Heart right ventricle (tissue), 16 donors: ENCODE data around the gene GZMM. TPM values are rescaled to one million over a fixed set of nuclear protein-coding genes. Genes with fewer than 3 reads are reported as not detected.

Experiments used
- ATAC-seq, 8 donors: fragments of 200-7000 bp; cut with Tn5 transposase; one replicate each; pipeline ENCODE4 v1.9.1; 2020; ENCODE audit warnings: mild to moderate bottlenecking in 8 of 8, moderate library complexity in 8 of 8, moderate number of reproducible peaks in 1 of 8
- DNase-seq, 2 donors: peaks; one replicate each; pipeline ENCODE4 v3.0.0-alpha.2; 2020
- H3K27ac ChIP-seq, 10 donors: fragments of 200-600 bp; sonication (generic) in 2 of 10; one replicate each; pipeline versions ENCODE4 v1.5.0 to v1.8.0; 2020 to 2022; ENCODE audit warnings: mild to moderate bottlenecking in 3 of 10
- H3K27me3 ChIP-seq, 7 donors: fragments of 200-600 bp; one replicate each; pipeline ENCODE4 v1.8.0; 2021 to 2022; ENCODE audit warnings: mild to moderate bottlenecking in 2 of 7
- H3K36me3 ChIP-seq, 9 donors: fragments of 200-600 bp; sonication (generic) in 1 of 9; one replicate each; pipeline versions ENCODE4 v1.5.0 to v1.8.0; 2020 to 2022; ENCODE audit warnings: mild to moderate bottlenecking in 2 of 9
- H3K4me1 ChIP-seq, 9 donors: fragments of 200-600 bp; sonication (generic) in 1 of 9; one replicate each; pipeline versions ENCODE4 v1.5.0 to v1.8.0; 2020 to 2022; ENCODE audit warnings: mild to moderate bottlenecking in 4 of 9
- H3K4me3 ChIP-seq, 10 donors: fragments of 200-600 bp; sonication (generic) in 2 of 10; one replicate each; pipeline versions ENCODE4 v1.5.0 to v1.8.0; 2020 to 2022; ENCODE audit warnings: mild to moderate bottlenecking in 7 of 10, moderate library complexity in 2 of 10
- H3K9me3 ChIP-seq, 11 donors: fragments of 200-600 bp in 10 of 11; sonication (generic) in 2 of 11; one replicate each; pipeline versions ENCODE4 v1.5.0 to v1.8.0; 2013 to 2022; ENCODE audit warnings: mild to moderate bottlenecking in 2 of 11, control low read depth in 1 of 11, moderate library complexity in 1 of 11
- CTCF ChIP-seq, 9 donors: fragments of 200-600 bp; sonication (generic) in 2 of 9; IDR thresholded peaks; one replicate each; pipeline versions ENCODE4 v1.5.0 to v1.8.0; 2021 to 2022; ENCODE audit warnings: antibody characterized with exemption in 9 of 9, mild to moderate bottlenecking in 5 of 9, moderate library complexity in 1 of 9
- WGBS, 2 donors: extraction: QIAGEN DNeasy Blood & Tissue Kit; methylation state at CpG; one replicate each; pipeline ENCODE4 v1.1.7; 2013; ENCODE audit warnings: inconsistent platforms in 1 of 2; 5-methylcytosine and 5-hydroxymethylcytosine counted together
- intact Hi-C, 10 donors: fragments of 100-400 bp; cut with DNase I; formaldehyde crosslinking; loops; one replicate each; pipeline versions ENCODE4 v1.11.1 to v1.14.2; 2022
- polyA plus RNA-seq, 2 donors: library from polyadenylated mRNA; stranded (reverse); fragments of 200-250 nt; gene quantifications; one replicate each; pipeline ENCODE4 v1.2.3, GENCODE V29; 2013
- total RNA-seq, 10 donors: library from RNA; stranded (reverse); fragmentation: NEBNext Ultra II Directional in 3 of 10; extraction: Animal tissue kit (Norgen Biotek cat#: 25700) in 3 of 10; gene quantifications; one replicate each; pipeline versions ENCODE4 v1.2.1 to v1.2.4, GENCODE V29; 2021 to 2023
- donor health status: Arrhythmogenic right ventricular cardiomyopathy.
- donor health status: ischemic (EF 13 %, LVEDD 7.1; RV severe dilation, severe dysfunction).
- donor health status: healthy with polysubstance abuse.
- donor health status: DM: no; HTN: yes; CAD: no.
- donor health status: DM: no; HTN: no; CAD: no.
- donor health status: ischemic (EF 25% LVEDD 6.9; RV normal size, moderate dysfunction).
- donor health status: ischemic (EF 25% LVEDD 5.7; RV mildly dilated, moderate dysfunction).
- donor health status: healthy.
- donor health status: DM: yes; HTN: yes; CAD: no.
- donor health status: Ischemic cardiomyopathy.
- donor health status: ischemic (EF 35%, LVEDD 5.7; RV mildly dilated, moderate dysfunction).
- donor health status: nonischemic (EF 11% LVEDD 7.7; RV severe dilation, severe dysfunction).
- donor health status: DM: yes; HTN: yes; CAD: no.
- donor health status: PGD.
- donor health status: ischemic (EF 29% LVEDD 5.4; RV normal size, mild dysfunction).
- donor health status: nonischemic (EF 23%, LVEDD 6.1; RV moderate dilation, normal function).

Gene GZMM
- total and polyA plus RNA-seq, 12 donors: 0.25 to 2.7 (median 0.44) TPM; not detected in 7

- Histone ChIP-seq H3K9me3 (no peaks in the 10 kb centered on the region), H3K36me3 (peaks cover 0 to 6% (median 0%) of the 10 kb centered on the region in 9 donors), H3K27ac (peak overlapping the region; percentile 85 to 98 (median 96)), H3K27me3 (no peaks in the 10 kb centered on the region), H3K4me1 (peaks cover 20 to 63% (median 58%) of the 10 kb centered on the region in 9 donors), H3K4me3 (peak overlapping the region; percentile 74 to 100 (median 96))
- 0% methylated on average over 54 to 55 of the region's 55 CpGs for WGBS, 2 donors
- ATAC-seq (peak in 5 of 8 donors; percentile 0 to 9 (median 1)), DNase-seq (peak; percentile 53 to 58)
- intact Hi-C loops: loop anchor here in 4 of 10 donors (2.0 to 5.0 kb wide), 3 partner anchors 40 to 66 kb away; partner anchors contain the start of genes CDC34 (in 1 of the 4) and TPGS1 (in 1 of the 4)
- no peak for TF ChIP-seq CTCF (IDR thresholded peaks at IDR 0.05)
These were observed 29.1 kb downstream of the GZMM start for GRCh38 chr19:572743-573518.

GRCh38 chr19:573519-573825 is 29.6 kb downstream of the GZMM start:
- intact Hi-C loops: loop anchor here in 4 of 10 donors (2.0 to 5.0 kb wide), 3 partner anchors 41 to 67 kb away; partner anchors contain the start of genes CDC34 (in 1 of the 4) and TPGS1 (in 1 of the 4)
- Histone ChIP-seq H3K9me3 (no peaks in the 10 kb centered on the region), H3K36me3 (peaks cover 0 to 11% (median 0%) of the 10 kb centered on the region in 9 donors), H3K4me1 (peaks cover 24 to 68% (median 63%) of the 10 kb centered on the region in 9 donors), H3K4me3 (peak overlapping the region; percentile 74 to 100 (median 96)), H3K27me3 (no peaks in the 10 kb centered on the region), H3K27ac (peak overlapping the region; percentile 85 to 98 (median 96))
- TF ChIP-seq CTCF (IDR thresholded peaks at IDR 0.05): no peak
- DNase-seq (no peak), ATAC-seq (no peak)
- WGBS, 2 donors: 2% methylated on average over 15 of the region's 15 CpGs

GRCh38 chr19:574658-575526 is 31.0 kb downstream of the GZMM start:
- Histone ChIP-seq H3K27ac (peak overlapping the region; percentile 85 to 98 (median 96)), H3K36me3 (peaks cover 0 to 24% (median 6%) of the 10 kb centered on the region in 9 donors), H3K4me3 (peak overlapping the region; percentile 6 to 100 (median 93)), H3K9me3 (no peaks in the 10 kb centered on the region), H3K4me1 (peaks cover 27 to 82% (median 64%) of the 10 kb centered on the region in 9 donors), H3K27me3 (no peaks in the 10 kb centered on the region)
- peak; percentile 66 to 69 for DNase-seq
- ATAC-seq: peak; percentile 13 to 67 (median 46)
- no peak for TF ChIP-seq CTCF (IDR thresholded peaks at IDR 0.05)
- 19 to 28% methylated on average over 32 of the region's 32 CpGs for WGBS, 2 donors
- intact Hi-C loops: loop anchor here in 1 of 10 donors (5.0 kb wide), 1 partner anchor 43 kb away; the partner anchor contains the start of gene CDC34
